Measurements from ENCODE around the gene IFIT5. TPM values are rescaled to one million over a fixed set of nuclear protein-coding genes. Genes with fewer than 3 reads are reported as not detected.

The IFIT5 gene
- total and polyA plus RNA-seq, 2 experiments from 2014 or later, result 20.7 to 25.9 TPM

GRCh38 chr10:89414879-89415821 is 782 bp downstream of the IFIT5 start:
- TF ChIP-seq EZH2phosphoT487 (IDR thresholded peaks at IDR 0.05; ENCODE audit: insufficient read depth, low read depth) (no peak), EZH2 (IDR thresholded peaks at IDR 0.05; ENCODE audit: insufficient read depth, poor library complexity, severe bottlenecking) (no peak)
- H3K27ac ChIP-seq, result peak overlapping the region; percentile 89
- H2AFZ ChIP-seq, result peak overlapping the region; percentile 94
- no peaks in the 10 kb centered on the region for H3K9me2 ChIP-seq (ENCODE audit: insufficient read depth)
- in situ Hi-C loops (cut with MboI), result loop anchor here (25.0 kb wide), 1 partner anchor 297 kb away; the partner anchor contains the start of gene KIF20B
- no peaks in the 10 kb centered on the region for H4K20me1 ChIP-seq (ENCODE audit: insufficient read depth)
- H3K4me3 ChIP-seq, result peak overlapping the region; percentile 86
- H3K9ac ChIP-seq, result peak overlapping the region; percentile 93
- peak; percentile 71 for DNase-seq
- H3K79me2 ChIP-seq (ENCODE audit: insufficient read depth), result peaks cover 45% of the 10 kb centered on the region
- no peaks in the 10 kb centered on the region for H3K27me3 ChIP-seq (replicated peaks; ENCODE audit: insufficient read depth)
- H3K36me3 ChIP-seq (ENCODE audit: low read depth), result 0 out of 2 replicates have a peak, but pooled peaks cover 18% of the 10 kb centered on the region
- no peaks in the 10 kb centered on the region for H3K9me3 ChIP-seq (ENCODE audit: low read depth)
- H3K4me1 ChIP-seq (ENCODE audit: insufficient read depth), result peaks cover 12% of the 10 kb centered on the region
- H3K4me2 ChIP-seq (ENCODE audit: unreplicated experiment), result peak overlapping the region; percentile 89
- WGBS, 2 experiments (ENCODE audit: low coverage in 1 of 2, low lambda C conversion rate in 2 of 2, missing lambda C conversion rate in 2 of 2), result 4 to 6% methylated on average over 66 of the region's 66 CpGs
- peaks cover 7% of the 10 kb centered on the region for H3F3A ChIP-seq (ENCODE audit: insufficient read depth)

- Histone ChIP-seq H3K79me2 (ENCODE audit: insufficient read depth) (peaks cover 45% of the 10 kb centered on the region), H3K4me2 (ENCODE audit: unreplicated experiment) (no peak overlapping the region), H3K9me2 (ENCODE audit: insufficient read depth) (no peaks in the 10 kb centered on the region), H3K9me3 (ENCODE audit: low read depth) (no peaks in the 10 kb centered on the region), H3K27me3 (replicated peaks; ENCODE audit: insufficient read depth) (no peaks in the 10 kb centered on the region), H3K36me3 (ENCODE audit: low read depth) (peaks cover 22% of the 10 kb centered on the region; the same call in 1 of the 2 replicates), H3F3A (ENCODE audit: insufficient read depth) (peaks cover 7% of the 10 kb centered on the region), H4K20me1 (ENCODE audit: insufficient read depth) (no peaks in the 10 kb centered on the region), H2AFZ (no peak overlapping the region), H3K27ac (no peak overlapping the region), H3K9ac (no peak overlapping the region), H3K4me3 (no peak overlapping the region), H3K4me1 (ENCODE audit: insufficient read depth) (peaks cover 12% of the 10 kb centered on the region)
- 93 to 100% methylated on average over 1 of the region's 1 CpG for WGBS, 2 experiments (ENCODE audit: low coverage in 1 of 2, low lambda C conversion rate in 2 of 2, missing lambda C conversion rate in 2 of 2)
- TF ChIP-seq EZH2phosphoT487 (IDR thresholded peaks at IDR 0.05; ENCODE audit: insufficient read depth, low read depth) (no peak), EZH2 (IDR thresholded peaks at IDR 0.05; ENCODE audit: insufficient read depth, poor library complexity, severe bottlenecking) (no peak)
- in situ Hi-C loops (cut with MboI), result loop anchor here (25.0 kb wide), 1 partner anchor 296 kb away; the partner anchor contains the start of gene KIF20B
- no peak for DNase-seq
Observed at GRCh38 chr10:89416465-89416864, 2.1 kb downstream of the IFIT5 start.

- TF ChIP-seq EZH2phosphoT487 (IDR thresholded peaks at IDR 0.05; ENCODE audit: insufficient read depth, low read depth), result no peak
- TF ChIP-seq EZH2 (IDR thresholded peaks at IDR 0.05; ENCODE audit: insufficient read depth, poor library complexity, severe bottlenecking), result no peak
- in situ Hi-C loops (cut with MboI), result loop anchor here (25.0 kb wide), 1 partner anchor 293 kb away; the partner anchor contains the start of gene KIF20B
- H3K9me2 ChIP-seq (ENCODE audit: insufficient read depth), result no peaks in the 10 kb centered on the region
- no peak overlapping the region for H3K27ac ChIP-seq
- DNase-seq, result peak; percentile 66
- no peaks in the 10 kb centered on the region for H3K9me3 ChIP-seq (ENCODE audit: low read depth)
- WGBS, 2 experiments (ENCODE audit: low coverage in 1 of 2, low lambda C conversion rate in 2 of 2, missing lambda C conversion rate in 2 of 2), result 11 to 15% methylated on average over 3 of the region's 3 CpGs
- H3K27me3 ChIP-seq (replicated peaks; ENCODE audit: insufficient read depth), result no peaks in the 10 kb centered on the region
- no peaks in the 10 kb centered on the region for H4K20me1 ChIP-seq (ENCODE audit: insufficient read depth)
- H3K79me2 ChIP-seq (ENCODE audit: insufficient read depth), result peaks cover 39% of the 10 kb centered on the region
- H3K36me3 ChIP-seq (ENCODE audit: low read depth), result peaks cover 22% of the 10 kb centered on the region; the same call in 1 of the 2 replicates
- 0 out of 2 replicates have a peak overlapping the region, but pooled peaks have one; percentile 4 for H3K9ac ChIP-seq
- peak overlapping the region; percentile 26; the same call in 1 of the 2 replicates for H2AFZ ChIP-seq
- H3K4me1 ChIP-seq (ENCODE audit: insufficient read depth), result peaks cover 9% of the 10 kb centered on the region
- peak overlapping the region; percentile 21; the same call in 1 of the 2 replicates for H3K4me3 ChIP-seq
- H3K4me2 ChIP-seq (ENCODE audit: unreplicated experiment), result peak overlapping the region; percentile 46
- H3F3A ChIP-seq (ENCODE audit: insufficient read depth), result no peaks in the 10 kb centered on the region
Observed at GRCh38 chr10:89419548-89419947, 5.2 kb downstream of the IFIT5 start.

GRCh38 chr10:89421018-89421476 is 6.7 kb downstream of the IFIT5 start:
- no peaks in the 10 kb centered on the region for H3K27me3 ChIP-seq (replicated peaks; ENCODE audit: insufficient read depth)
- no peaks in the 10 kb centered on the region for H4K20me1 ChIP-seq (ENCODE audit: insufficient read depth)
- H3K79me2 ChIP-seq (ENCODE audit: insufficient read depth), result peaks cover 29% of the 10 kb centered on the region
- H3K4me2 ChIP-seq (ENCODE audit: unreplicated experiment), result no peak overlapping the region
- in situ Hi-C loops (cut with MboI), result loop anchor here (25.0 kb wide), 1 partner anchor 291 kb away; the partner anchor contains the start of gene KIF20B
- no peak overlapping the region for H3K4me3 ChIP-seq
- H3K9ac ChIP-seq, result no peak overlapping the region
- H3F3A ChIP-seq (ENCODE audit: insufficient read depth), result no peaks in the 10 kb centered on the region
- H2AFZ ChIP-seq, result no peak overlapping the region
- 93 to 96% methylated on average over 2 of the region's 2 CpGs for whole genome bisulfite sequencing, 2 experiments (ENCODE audit: low coverage in 1 of 2, low lambda C conversion rate in 2 of 2, missing lambda C conversion rate in 2 of 2)
- no peak overlapping the region for H3K27ac ChIP-seq
- H3K4me1 ChIP-seq (ENCODE audit: insufficient read depth), result peaks cover 9% of the 10 kb centered on the region
- no peak for DNase-seq
- no peak for TF ChIP-seq EZH2phosphoT487 (IDR thresholded peaks at IDR 0.05; ENCODE audit: insufficient read depth, low read depth)
- TF ChIP-seq EZH2 (IDR thresholded peaks at IDR 0.05; ENCODE audit: insufficient read depth, poor library complexity, severe bottlenecking), result no peak
- no peaks in the 10 kb centered on the region for H3K9me3 ChIP-seq (ENCODE audit: low read depth)
- H3K36me3 ChIP-seq (ENCODE audit: low read depth), result peaks cover 22% of the 10 kb centered on the region; the same call in 1 of the 2 replicates
- H3K9me2 ChIP-seq (ENCODE audit: insufficient read depth), result no peaks in the 10 kb centered on the region

Data from GM23248 (cell line).